ENCODE measurements around the gene TCERG1L. TPM values are rescaled to one million over a fixed set of nuclear protein-coding genes. Genes with fewer than 3 reads are reported as not detected.

TCERG1L gene
- total RNA-seq, 1 experiment from 2014 or later, result not detected

GRCh38 chr10:131267814-131268095, 43.8 kb downstream of the TCERG1L start:
- no TSS peak for BruUV-seq (replicated peaks)
- Mint-ChIP-seq H3K36me3 (ENCODE audit: insufficient read depth, unreplicated experiment) (no peaks in the 10 kb centered on the region), H3K9me3 (ENCODE audit: low read depth, unreplicated experiment) (peaks cover 19% of the 10 kb centered on the region), H3K27ac (ENCODE audit: unreplicated experiment) (no peak overlapping the region), H3K4me1 (ENCODE audit: low read depth, unreplicated experiment) (no peaks in the 10 kb centered on the region), H3K4me3 (ENCODE audit: low read depth, unreplicated experiment) (no peak overlapping the region), H3K27me3 (ENCODE audit: unreplicated experiment) (no peaks in the 10 kb centered on the region)
- DNase-seq, result no peak
- intact Hi-C loops (cut with micrococcal nuclease; ENCODE audit: unreplicated experiment), result no loop called here
- CTCF ChIA-PET, result no interaction called here
- TF ChIP-seq CTCF (IDR thresholded peaks at IDR 0.05; ENCODE audit: unreplicated experiment), result no peak

GRCh38 chr10:131266936-131267813, 44.3 kb downstream of the TCERG1L start:
- Mint-ChIP-seq H3K27ac (ENCODE audit: unreplicated experiment) (no peak overlapping the region), H3K4me3 (ENCODE audit: low read depth, unreplicated experiment) (no peak overlapping the region), H3K36me3 (ENCODE audit: insufficient read depth, unreplicated experiment) (no peaks in the 10 kb centered on the region), H3K27me3 (ENCODE audit: unreplicated experiment) (no peaks in the 10 kb centered on the region), H3K9me3 (ENCODE audit: low read depth, unreplicated experiment) (peaks cover 19% of the 10 kb centered on the region), H3K4me1 (ENCODE audit: low read depth, unreplicated experiment) (no peaks in the 10 kb centered on the region)
- BruUV-seq (replicated peaks), result no TSS peak
- DNase-seq, result no peak
- CTCF ChIA-PET, result no interaction called here
- intact Hi-C loops (cut with micrococcal nuclease; ENCODE audit: unreplicated experiment), result no loop called here
- no peak for TF ChIP-seq CTCF (IDR thresholded peaks at IDR 0.05; ENCODE audit: unreplicated experiment)

- BruUV-seq (replicated peaks), result no TSS peak
- intact Hi-C loops (cut with micrococcal nuclease; ENCODE audit: unreplicated experiment), result no loop called here
- CTCF ChIA-PET, result no interaction called here
- Mint-ChIP-seq H3K4me3 (ENCODE audit: low read depth, unreplicated experiment) (no peak overlapping the region), H3K27ac (ENCODE audit: unreplicated experiment) (no peak overlapping the region), H3K9me3 (ENCODE audit: low read depth, unreplicated experiment) (peaks cover 14% of the 10 kb centered on the region), H3K4me1 (ENCODE audit: low read depth, unreplicated experiment) (no peaks in the 10 kb centered on the region), H3K36me3 (ENCODE audit: insufficient read depth, unreplicated experiment) (no peaks in the 10 kb centered on the region), H3K27me3 (ENCODE audit: unreplicated experiment) (no peaks in the 10 kb centered on the region)
- no peak for DNase-seq
- TF ChIP-seq CTCF (IDR thresholded peaks at IDR 0.05; ENCODE audit: unreplicated experiment), result no peak
These were observed 47.3 kb downstream of the TCERG1L start for GRCh38 chr10:131264110-131264788.

- intact Hi-C loops (cut with micrococcal nuclease; ENCODE audit: unreplicated experiment), result no loop called here
- Mint-ChIP-seq H3K27ac (ENCODE audit: unreplicated experiment) (no peak overlapping the region), H3K9me3 (ENCODE audit: low read depth, unreplicated experiment) (peaks cover 8% of the 10 kb centered on the region), H3K27me3 (ENCODE audit: unreplicated experiment) (no peaks in the 10 kb centered on the region), H3K4me3 (ENCODE audit: low read depth, unreplicated experiment) (no peak overlapping the region), H3K4me1 (ENCODE audit: low read depth, unreplicated experiment) (no peaks in the 10 kb centered on the region), H3K36me3 (ENCODE audit: insufficient read depth, unreplicated experiment) (no peaks in the 10 kb centered on the region)
- TF ChIP-seq CTCF (IDR thresholded peaks at IDR 0.05; ENCODE audit: unreplicated experiment), result no peak
- CTCF ChIA-PET, result no interaction called here
- no peak for DNase-seq
- no TSS peak for BruUV-seq (replicated peaks)
These were observed 49.5 kb downstream of the TCERG1L start for GRCh38 chr10:131261890-131262475.

All from Calu3 (cell line).